Measurements from ENCODE around the gene PLXNB2. TPM values are rescaled to one million over a fixed set of nuclear protein-coding genes. Genes with fewer than 3 reads are reported as not detected.
"Not testable (repeated sequence)": the region's sequence is repeated elsewhere in the genome, so short reads cannot be mapped to it uniquely, and the experiment has no call there.

Gene PLXNB2
- total RNA-seq, 2 experiments from 2014 or later, result 10.9 to 12.0 TPM

DNA sequence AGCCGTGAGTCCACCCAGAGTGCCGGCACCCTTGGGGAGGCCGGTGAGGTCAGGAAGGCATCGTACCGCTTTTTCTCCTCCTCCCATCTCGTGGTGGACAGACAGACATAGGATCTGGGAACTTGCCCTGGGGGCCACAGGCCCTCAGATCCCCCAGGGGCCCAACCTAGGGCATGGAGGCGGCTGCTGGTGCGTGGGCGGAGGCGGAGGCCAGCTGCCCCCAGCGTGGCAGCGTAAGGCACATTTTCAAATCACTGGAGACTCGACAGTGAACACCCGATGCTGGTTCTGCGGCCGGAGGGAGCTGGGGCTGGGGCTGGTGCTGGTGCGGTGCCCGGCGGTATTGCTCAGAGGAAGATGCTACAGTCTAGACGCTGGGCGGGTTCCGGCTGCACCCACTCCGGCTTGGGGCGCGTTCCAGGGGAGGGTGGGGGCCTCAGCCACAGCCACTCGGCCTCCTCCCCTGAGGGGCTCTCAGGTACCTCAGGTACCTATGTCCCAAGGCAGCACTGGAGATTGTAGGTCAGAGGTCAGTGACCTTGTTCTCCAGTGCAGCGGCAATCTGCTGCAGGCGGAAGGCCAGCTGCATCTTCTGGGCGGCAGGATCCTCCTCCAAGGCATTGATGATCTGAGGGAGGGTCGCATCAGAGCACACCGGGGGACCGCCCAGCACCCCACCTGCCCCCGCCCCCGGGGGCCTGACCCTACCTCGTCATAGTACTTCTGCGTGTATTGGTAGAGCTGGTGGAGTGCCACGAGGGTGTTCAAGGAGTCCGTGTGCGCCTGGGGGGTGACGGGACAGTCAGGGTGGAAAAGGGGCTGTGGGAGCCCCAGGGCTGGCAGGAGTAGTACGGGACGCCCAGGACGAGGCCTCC lies 32.0 kb downstream of the PLXNB2 start:
- CTCF ChIA-PET, result interaction anchor here (0.5 to 2.5 kb wide), 18 partner anchors 9 to 222 kb away, joined by 3 to 17 read pairs (median 4); partner anchors contain the start of genes DENND6B, HDAC10 and PLXNB2
- POLR2A ChIA-PET, result no interaction called here

GRCh38 chr22:50274771-50275170 lies 32.7 kb downstream of the PLXNB2 start:
- CTCF ChIA-PET, result interaction anchor here (1.1 to 2.5 kb wide), 7 partner anchors 9 to 67 kb away, joined by 3 to 16 read pairs (median 8); partner anchors contain the start of gene MAPK12
- POLR2A ChIA-PET, result no interaction called here

DNA sequence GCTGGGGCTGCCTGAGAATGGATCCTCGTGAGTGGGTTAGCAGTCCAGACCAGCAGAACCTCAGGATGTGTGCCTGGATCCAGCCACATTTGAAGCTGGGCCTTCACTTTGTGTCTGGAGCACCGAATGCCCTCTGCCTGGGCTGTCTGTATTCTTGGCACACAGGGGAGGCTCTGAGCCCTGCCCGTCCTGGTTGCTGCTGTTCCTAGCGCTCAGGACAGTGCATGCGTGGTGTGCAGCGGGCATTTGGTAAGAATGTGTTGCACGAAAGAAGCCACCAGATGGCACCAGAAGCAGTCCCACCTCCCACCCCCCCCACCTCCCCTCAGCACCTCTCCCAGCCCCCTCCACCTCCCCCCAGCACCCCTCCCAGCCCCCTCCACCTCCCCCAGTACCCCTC lies 33.1 kb downstream of the PLXNB2 start:
- CTCF ChIA-PET, result interaction anchor here (0.8 to 2.9 kb wide), 7 partner anchors 9 to 141 kb away, joined by 3 to 10 read pairs (median 4); partner anchors contain the start of gene MAPK12

DNA sequence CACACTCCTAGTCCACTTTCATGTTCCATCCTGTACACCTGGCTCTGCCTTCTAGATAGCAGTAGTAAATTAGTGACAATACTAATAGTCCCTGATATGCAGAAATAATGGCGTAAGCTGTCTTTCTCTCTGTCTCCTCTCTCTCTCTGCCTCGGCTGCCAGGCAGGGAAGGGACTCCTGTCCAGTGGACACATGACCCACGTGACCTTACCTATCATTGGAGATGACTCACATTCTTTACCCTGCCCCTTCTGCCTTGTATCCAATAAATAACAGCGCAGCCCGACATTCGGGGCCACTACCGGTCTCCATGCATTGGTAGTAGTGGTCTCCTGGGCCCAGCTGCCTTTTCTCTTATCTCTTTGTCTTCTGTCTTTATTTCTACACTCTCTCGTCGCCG lies 33.7 kb downstream of the PLXNB2 start:
- CTCF ChIA-PET, result interaction anchor here (0.8 to 2.9 kb wide), 11 partner anchors 8 to 225 kb away, joined by 3 to 10 read pairs (median 4); partner anchors contain the start of genes MAPK12 and TUBGCP6
- POLR2A ChIA-PET, result not testable (repeated sequence)

More for the DNA sequence above, 33.1 kb downstream of the PLXNB2 start:
- POLR2A ChIA-PET, result no interaction called here

GRCh38 chr22:50273352-50273751 lies 34.1 kb downstream of the PLXNB2 start:
- POLR2A ChIA-PET, result not testable (repeated sequence)
- CTCF ChIA-PET, result interaction anchor here (0.7 to 2.9 kb wide), 13 partner anchors 8 to 225 kb away, joined by 3 to 10 read pairs (median 4); partner anchors contain the start of genes MAPK12 and TUBGCP6

DNA sequence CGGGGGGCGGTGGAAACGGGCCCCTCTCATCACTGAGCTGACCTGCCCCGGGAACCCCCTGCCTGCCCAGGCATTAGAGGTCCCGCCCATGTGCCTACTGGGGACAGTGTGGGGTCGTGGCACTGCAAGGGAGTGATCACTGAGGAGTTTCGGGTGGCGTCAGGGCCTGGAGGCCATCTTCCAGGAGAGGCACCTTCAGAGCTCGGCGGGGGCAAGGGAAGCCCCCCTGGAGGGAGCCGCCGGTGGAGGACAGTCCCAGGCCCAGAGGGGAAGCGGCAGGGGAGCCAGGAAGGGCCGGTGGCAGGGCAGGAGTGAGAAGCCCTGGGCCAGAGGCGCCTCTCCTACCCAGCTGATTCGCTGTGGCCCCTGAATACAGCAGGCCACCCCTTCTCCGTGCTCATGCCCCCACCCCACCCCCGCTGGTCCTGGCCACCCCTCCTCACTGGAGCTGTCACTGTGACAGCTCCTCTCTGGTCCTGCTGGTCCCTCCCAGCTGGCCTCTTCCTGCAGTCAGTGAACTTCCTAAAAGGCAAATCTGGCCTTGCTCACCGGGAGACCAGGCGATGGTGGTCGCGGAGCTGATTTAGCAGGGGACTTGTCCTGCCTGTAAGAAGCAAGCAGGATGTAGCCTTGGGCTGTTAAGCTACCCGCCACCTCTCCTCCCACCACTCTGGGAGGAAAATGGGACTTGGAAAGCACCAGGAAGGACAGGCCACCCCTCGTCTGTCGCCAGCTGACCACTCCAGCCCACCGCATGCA lies 35.2 kb downstream of the PLXNB2 start:
- POLR2A ChIA-PET, result interaction anchor here (0.5 kb wide), 1 partner anchor 288 kb away, joined by 3 read pairs; no protein-coding TSS in a partner anchor
- CTCF ChIA-PET, result interaction anchor here (0.9 to 2.9 kb wide), 10 partner anchors 11 to 89 kb away, joined by 3 to 10 read pairs (median 4); partner anchors contain the start of genes MAPK12, PLXNB2 and TUBGCP6

- ChIA-PET CTCF (interaction anchor here (1.0 to 2.9 kb wide), 8 partner anchors 10 to 90 kb away, joined by 3 to 10 read pairs (median 4); partner anchors contain the start of genes MAPK12 and TUBGCP6), POLR2A (interaction anchor here (0.5 kb wide), 1 partner anchor 288 kb away, joined by 3 read pairs; no protein-coding TSS in a partner anchor)
Measured at GRCh38 chr22:50271519-50271970, 35.9 kb downstream of the PLXNB2 start.

- POLR2A ChIA-PET, result no interaction called here
Measured at GRCh38 chr22:50270666-50271394, 36.6 kb downstream of the PLXNB2 start.

DNA sequence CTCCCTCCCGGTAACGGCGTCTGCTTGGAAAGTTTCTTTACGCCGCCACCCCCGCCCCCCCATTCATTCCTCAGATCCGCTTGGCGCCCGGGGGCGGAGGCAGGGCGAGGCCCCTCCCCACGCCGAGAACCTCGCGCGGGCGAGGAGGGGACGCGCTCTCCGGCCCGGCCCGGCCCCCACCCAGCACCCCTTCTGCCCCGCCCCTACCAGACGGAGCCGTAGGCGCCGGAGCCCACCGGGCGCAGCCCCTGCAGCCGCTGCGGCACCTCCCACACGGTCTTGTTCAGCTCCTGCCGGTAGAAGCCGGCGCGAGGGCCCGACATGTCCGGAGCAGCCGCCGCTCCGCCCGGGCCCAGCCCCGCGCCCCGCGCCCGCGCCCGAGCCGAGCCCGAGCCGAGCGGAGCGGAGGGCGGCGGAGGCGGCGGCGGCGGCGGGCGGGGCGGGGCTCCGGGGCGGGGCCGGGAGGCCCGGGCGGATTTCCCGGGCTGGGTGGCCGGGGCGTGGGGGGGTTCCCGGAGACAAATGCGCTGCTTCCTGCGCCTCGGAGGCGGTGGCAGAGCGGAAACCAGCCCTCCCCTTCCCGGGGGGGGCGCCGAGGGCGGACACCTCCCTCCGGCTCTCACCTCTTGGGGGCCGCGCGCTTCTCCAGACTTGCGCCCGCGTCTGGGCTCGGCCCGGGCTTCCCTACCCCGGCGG lies 37.3 kb downstream of the PLXNB2 start, which contains the start of gene MAPK11:
Gene MAPK11, minus strand, starts transcription at position 411 of the 696 bp plus-strand sequence. Its CDS starts 88 bp downstream, at position 323.
- ChIA-PET POLR2A (no interaction called here), CTCF (no interaction called here)

More at GRCh38 chr22:50270666-50271394, 36.6 kb downstream of the PLXNB2 start:
- CTCF ChIA-PET, result interaction anchor here (1.7 kb wide), 1 partner anchor 10 kb away, joined by 4 read pairs; the partner anchor contains the start of gene MAPK12

DNA sequence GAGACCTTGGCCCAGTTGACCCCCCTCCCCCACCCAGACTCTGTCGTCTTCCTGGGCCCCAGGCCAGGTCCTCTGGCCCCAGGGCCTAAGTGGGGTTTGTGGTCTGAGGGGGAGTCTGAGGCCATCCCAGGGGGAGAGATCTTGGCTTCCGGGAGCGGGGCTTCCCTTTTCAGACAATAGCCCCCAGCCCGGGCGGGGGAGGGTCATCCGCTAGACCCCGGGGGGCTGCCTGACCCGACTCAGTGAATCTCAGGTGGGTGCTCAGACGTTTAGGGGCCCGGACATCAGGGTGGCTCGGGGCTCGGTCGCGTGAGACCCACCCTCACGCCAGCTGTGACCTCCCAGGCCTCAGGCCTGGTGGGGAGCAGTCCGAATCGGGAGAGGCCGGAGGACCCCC lies 37.9 kb downstream of the PLXNB2 start:
- CTCF ChIA-PET, result no interaction called here
- POLR2A ChIA-PET, result no interaction called here

GRCh38 chr22:50268655-50269113 lies 38.8 kb downstream of the PLXNB2 start:
- ChIA-PET CTCF (no interaction called here), POLR2A (no interaction called here)

DNA sequence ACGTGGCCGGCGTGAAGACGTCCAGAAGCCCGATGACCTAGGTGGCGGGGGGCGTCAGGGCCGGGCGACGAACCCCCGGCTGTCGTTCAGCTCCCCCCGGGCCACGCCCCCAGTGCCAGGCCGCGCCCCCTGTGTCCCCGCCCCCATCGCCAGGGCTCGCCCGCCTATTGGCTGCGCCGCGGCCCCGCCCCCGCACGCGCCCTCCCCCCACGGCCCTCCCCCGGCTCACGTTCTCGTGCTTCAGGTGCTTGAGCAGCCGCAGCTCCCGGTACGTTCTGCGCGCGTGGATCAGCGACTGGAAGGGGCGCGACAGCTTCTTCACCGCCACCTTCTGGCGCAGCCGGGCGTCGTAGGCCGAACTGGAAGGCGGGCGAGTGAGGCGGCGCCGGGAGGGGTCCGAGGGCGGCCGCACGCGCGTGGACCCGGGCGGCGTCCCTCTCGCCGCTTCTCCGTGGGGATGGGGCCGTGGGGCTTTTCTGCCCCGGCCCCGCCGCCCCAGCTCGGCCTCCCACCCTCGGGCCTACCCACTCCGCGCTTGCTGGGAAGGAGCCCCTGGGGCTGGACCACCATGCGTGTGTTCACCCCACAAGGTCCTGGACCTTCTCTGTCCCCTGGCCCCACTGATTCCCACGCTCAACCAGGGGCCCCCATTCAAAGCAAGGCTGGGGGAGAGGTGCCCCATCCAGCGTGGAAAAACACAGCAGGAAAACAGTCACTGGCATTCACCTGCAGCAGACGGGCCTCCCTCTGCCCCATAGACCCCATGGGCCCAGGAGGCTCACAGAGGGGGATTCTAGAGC lies 39.7 kb downstream of the PLXNB2 start:
- POLR2A ChIA-PET, result no interaction called here

DNA sequence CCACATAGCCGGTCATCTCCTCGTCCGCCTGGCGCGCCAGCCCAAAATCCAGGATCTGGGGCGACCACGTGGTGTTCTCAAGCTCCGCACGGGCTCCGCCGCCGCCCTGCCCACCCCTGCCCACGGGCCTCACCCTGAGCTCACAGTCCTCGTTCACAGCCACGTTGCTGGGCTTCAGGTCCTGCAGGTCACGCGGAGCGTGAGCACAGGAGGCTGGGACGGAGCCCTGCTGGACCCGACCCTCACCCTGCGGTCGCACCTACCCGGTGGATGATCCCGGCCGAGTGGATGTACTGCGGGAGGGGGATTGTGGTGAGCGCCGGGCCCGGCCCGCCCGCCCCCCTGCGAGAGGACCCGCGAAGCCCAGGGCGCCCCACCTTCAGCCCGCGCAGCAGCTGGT lies 40.5 kb downstream of the PLXNB2 start:
- CTCF ChIA-PET, result interaction anchor here (0.6 to 1.5 kb wide), 2 partner anchors 15 to 75 kb away, joined by 3 to 6 read pairs; no protein-coding TSS in a partner anchor
- POLR2A ChIA-PET, result no interaction called here

More for the DNA sequence above, 39.7 kb downstream of the PLXNB2 start:
- CTCF ChIA-PET, result interaction anchor here (1.5 kb wide), 1 partner anchor 15 kb away, joined by 6 read pairs; no protein-coding TSS in a partner anchor

DNA sequence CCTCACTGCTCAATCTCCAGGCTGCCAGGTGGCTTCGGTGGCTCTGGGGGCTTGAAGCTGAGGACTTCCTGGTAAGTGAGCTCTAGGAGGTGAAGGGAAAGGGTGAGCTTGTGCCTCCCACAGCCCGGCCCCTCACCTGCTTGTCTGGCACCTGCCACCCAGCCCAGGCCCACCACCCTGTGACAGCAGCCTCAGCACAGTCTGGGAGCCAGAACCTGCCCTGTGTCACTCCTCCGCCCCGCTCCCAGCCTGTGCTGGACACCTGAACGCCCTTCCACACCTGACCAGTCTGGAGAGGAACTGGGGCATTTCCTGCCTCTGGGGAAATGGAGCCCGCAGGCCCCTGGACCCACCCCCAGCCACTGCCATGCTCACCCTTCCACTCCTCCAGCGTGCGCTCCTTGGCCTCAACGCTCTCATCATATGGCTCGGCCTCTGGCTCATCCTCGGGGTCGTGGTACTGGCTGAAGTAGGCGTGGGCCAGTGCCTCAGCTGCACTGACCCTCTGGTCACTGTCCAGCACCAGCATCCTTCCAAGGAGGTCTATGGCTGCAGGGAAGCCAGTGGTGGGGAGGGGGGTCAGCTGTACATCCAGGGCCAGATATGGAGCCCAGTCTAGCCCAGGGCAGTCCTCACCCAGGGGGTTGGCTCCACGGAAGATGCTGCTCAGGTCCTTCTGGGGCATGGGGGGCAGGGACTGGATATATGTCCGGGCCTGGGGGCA lies 42.3 kb downstream of the PLXNB2 start:
- ChIA-PET POLR2A (no interaction called here), CTCF (interaction anchor here (0.6 to 1.5 kb wide), 4 partner anchors 9 to 405 kb away, joined by 3 read pairs; no protein-coding TSS in a partner anchor)

DNA sequence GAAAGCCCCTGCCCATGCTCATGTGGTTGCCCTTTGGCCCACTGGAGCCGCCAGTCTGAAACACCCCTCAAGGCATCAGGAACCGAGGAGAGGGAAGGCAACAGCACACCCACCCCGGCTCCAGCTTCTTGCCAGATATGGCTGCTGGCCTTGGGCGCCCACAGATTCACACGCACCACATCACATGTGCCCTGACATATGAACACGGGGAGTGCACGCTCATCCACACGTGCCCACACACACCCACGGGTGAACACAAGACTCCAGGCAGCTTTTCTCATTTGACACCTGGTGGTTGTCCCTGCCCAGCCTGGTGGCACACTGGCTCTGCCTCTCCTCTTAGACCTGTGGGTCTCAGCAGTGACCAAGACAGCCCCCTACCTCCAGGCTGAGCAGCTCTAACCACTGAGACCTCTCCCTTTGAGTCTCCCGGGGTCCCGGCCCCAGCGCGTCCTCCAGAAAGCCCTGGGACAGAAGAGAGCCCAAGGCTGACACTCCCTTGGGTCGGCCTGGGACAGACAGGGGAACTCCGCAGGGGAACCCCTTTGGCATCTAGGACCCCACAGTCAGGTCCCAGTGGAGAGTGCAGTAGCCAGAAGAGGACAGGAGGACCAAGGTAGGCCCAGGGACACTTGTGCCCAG lies 43.2 kb downstream of the PLXNB2 start:
- ChIA-PET CTCF (interaction anchor here (0.6 to 2.7 kb wide), 5 partner anchors 10 to 406 kb away, joined by 3 to 9 read pairs (median 5); partner anchors contain the start of genes DENND6B and HDAC10), POLR2A (no interaction called here)

Measured in activated CD8-positive, alpha-beta memory T cell treated with anti-CD3 and anti-CD28 coated beads for 36 hours (primary cell).